Measurements from ENCODE around the gene COQ9. TPM values are rescaled to one million over a fixed set of nuclear protein-coding genes. Genes with fewer than 3 reads are reported as not detected.

Gene COQ9
- total RNA-seq, 2 donors from 2014 or later, result 56.4 to 68.6 TPM

- Histone ChIP-seq H3K4me3 (no peak overlapping the region), H3K27ac (no peak overlapping the region), H3K4me1 (replicated peaks) (no peaks in the 10 kb centered on the region), H3K36me3 (peaks cover 4 to 13% of the 10 kb centered on the region in 2 donors), H3K27me3 (replicated peaks; ENCODE audit: insufficient read depth) (no peaks in the 10 kb centered on the region), H3K9me3 (no peaks in the 10 kb centered on the region)
- intact Hi-C loops (cut with DNase I), result no loop called here
- no peak for DNase-seq (ENCODE audit: low spot score)
- WGBS, result 90% methylated on average over 2 of the region's 2 CpGs
- TF ChIP-seq POLR2A (IDR thresholded peaks at IDR 0.05) (no peak), POLR2AphosphoS5 (IDR thresholded peaks at IDR 0.05) (no peak)
- TF ChIP-seq, protein P1, sequence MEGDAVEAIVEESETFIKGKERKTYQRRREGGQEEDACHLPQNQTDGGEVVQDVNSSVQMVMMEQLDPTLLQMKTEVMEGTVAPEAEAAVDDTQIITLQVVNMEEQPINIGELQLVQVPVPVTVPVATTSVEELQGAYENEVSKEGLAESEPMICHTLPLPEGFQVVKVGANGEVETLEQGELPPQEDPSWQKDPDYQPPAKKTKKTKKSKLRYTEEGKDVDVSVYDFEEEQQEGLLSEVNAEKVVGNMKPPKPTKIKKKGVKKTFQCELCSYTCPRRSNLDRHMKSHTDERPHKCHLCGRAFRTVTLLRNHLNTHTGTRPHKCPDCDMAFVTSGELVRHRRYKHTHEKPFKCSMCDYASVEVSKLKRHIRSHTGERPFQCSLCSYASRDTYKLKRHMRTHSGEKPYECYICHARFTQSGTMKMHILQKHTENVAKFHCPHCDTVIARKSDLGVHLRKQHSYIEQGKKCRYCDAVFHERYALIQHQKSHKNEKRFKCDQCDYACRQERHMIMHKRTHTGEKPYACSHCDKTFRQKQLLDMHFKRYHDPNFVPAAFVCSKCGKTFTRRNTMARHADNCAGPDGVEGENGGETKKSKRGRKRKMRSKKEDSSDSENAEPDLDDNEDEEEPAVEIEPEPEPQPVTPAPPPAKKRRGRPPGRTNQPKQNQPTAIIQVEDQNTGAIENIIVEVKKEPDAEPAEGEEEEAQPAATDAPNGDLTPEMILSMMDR (IDR thresholded peaks at IDR 0.05), result no peak
Measured at GRCh38 chr16:57464523-57464922, 17.2 kb downstream of the COQ9 start.

DNA sequence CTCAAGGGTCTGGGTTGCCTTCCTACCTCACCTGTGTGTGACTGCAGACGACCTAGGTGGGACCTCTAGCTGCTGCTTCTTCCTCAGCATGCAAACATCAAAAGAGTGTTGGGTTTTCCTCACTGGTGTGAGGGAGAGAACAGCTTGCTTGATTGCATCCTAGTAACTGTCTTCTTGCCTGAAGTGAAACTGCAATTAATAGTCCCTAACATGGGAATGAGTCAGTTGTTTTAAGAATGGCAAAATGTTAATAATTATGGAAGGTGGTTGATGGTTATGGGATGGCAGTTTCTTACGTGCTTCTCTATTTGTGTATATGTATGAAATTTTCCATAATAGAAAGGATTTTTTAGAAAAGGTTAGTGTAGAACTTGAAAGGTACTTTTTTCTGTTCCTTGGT, 21.1 kb downstream of the COQ9 start:
- TF ChIP-seq POLR2AphosphoS5 (IDR thresholded peaks at IDR 0.05), result no peak
- no peak for TF ChIP-seq POLR2A (IDR thresholded peaks at IDR 0.05)
- TF ChIP-seq, protein P1 (IDR thresholded peaks at IDR 0.05), result no peak
- Histone ChIP-seq H3K4me3 (no peak overlapping the region), H3K4me1 (replicated peaks) (no peaks in the 10 kb centered on the region), H3K9me3 (no peaks in the 10 kb centered on the region), H3K27ac (no peak overlapping the region), H3K36me3 (peaks cover 4 to 31% of the 10 kb centered on the region in 2 donors), H3K27me3 (replicated peaks; ENCODE audit: insufficient read depth) (no peaks in the 10 kb centered on the region)
- no peak for DNase-seq (ENCODE audit: low spot score)
- 83% methylated on average over 2 of the region's 2 CpGs for WGBS
- intact Hi-C loops (cut with DNase I), result no loop called here

- intact Hi-C loops (cut with DNase I), result no loop called here
Measured at GRCh38 chr16:57469046-57469445, 21.8 kb downstream of the COQ9 start.

DNA sequence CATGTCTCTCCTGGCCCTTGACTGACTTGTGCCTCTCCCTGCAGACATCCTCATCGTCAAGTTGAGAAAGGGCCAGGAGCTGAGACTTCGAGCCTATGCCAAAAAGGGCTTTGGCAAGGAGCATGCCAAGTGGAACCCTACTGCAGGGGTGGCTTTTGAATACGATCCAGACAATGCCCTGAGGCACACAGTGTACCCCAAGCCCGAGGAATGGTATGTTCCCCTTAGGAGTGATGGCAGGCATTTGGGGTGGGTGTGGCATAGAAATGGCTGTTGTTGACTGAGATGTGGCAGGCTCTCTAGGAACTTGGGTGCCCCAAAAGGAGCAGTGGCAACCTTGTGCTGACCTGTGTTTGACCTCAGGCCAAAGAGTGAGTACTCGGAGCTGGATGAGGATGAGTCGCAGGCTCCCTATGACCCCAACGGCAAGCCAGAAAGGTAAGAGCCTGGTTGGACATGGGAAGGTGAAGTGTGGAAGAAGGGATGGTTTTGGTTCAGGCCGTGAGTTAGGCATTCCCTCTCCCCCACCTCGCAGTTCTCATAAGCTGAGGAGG, 22.7 kb downstream of the COQ9 start:
- Histone ChIP-seq H3K27me3 (replicated peaks; ENCODE audit: insufficient read depth) (no peaks in the 10 kb centered on the region), H3K27ac (no peak overlapping the region), H3K36me3 (peaks cover 4 to 31% of the 10 kb centered on the region in 2 donors), H3K4me3 (no peak overlapping the region), H3K4me1 (replicated peaks) (no peaks in the 10 kb centered on the region), H3K9me3 (no peaks in the 10 kb centered on the region)
- no peak for TF ChIP-seq POLR2A (IDR thresholded peaks at IDR 0.05)
- TF ChIP-seq POLR2AphosphoS5 (IDR thresholded peaks at IDR 0.05), result no peak
- TF ChIP-seq, protein P1 (IDR thresholded peaks at IDR 0.05), result no peak
- no peak for DNase-seq (ENCODE audit: low spot score)
- 61% methylated on average over 9 of the region's 9 CpGs for WGBS
- intact Hi-C loops (cut with DNase I), result no loop called here

More at GRCh38 chr16:57469046-57469445, 21.8 kb downstream of the COQ9 start:
- Histone ChIP-seq H3K27ac (no peak overlapping the region), H3K9me3 (no peaks in the 10 kb centered on the region), H3K27me3 (replicated peaks; ENCODE audit: insufficient read depth) (no peaks in the 10 kb centered on the region), H3K36me3 (peaks cover 4 to 31% of the 10 kb centered on the region in 2 donors), H3K4me1 (replicated peaks) (no peaks in the 10 kb centered on the region), H3K4me3 (no peak overlapping the region)
- TF ChIP-seq POLR2AphosphoS5 (IDR thresholded peaks at IDR 0.05) (no peak), POLR2A (IDR thresholded peaks at IDR 0.05) (no peak)
- TF ChIP-seq, protein P1 (IDR thresholded peaks at IDR 0.05), result no peak
- WGBS, result 84% methylated on average over 11 of the region's 11 CpGs
- DNase-seq (ENCODE audit: low spot score), result no peak

- DNase-seq (ENCODE audit: low spot score), result no peak
- H3K27ac ChIP-seq, result no peak overlapping the region
Measured at GRCh38 chr16:57470711-57471110, 23.4 kb downstream of the COQ9 start.

More at GRCh38 chr16:57470711-57471110, 23.4 kb downstream of the COQ9 start:
- peaks cover 4 to 31% of the 10 kb centered on the region in 2 donors for H3K36me3 ChIP-seq
- WGBS, result 32% methylated on average over 6 of the region's 6 CpGs
- no peaks in the 10 kb centered on the region for H3K4me1 ChIP-seq (replicated peaks)
- H3K27me3 ChIP-seq (replicated peaks; ENCODE audit: insufficient read depth), result no peaks in the 10 kb centered on the region
- TF ChIP-seq, protein P1 (IDR thresholded peaks at IDR 0.05), result no peak
- TF ChIP-seq POLR2AphosphoS5 (IDR thresholded peaks at IDR 0.05) (no peak), POLR2A (IDR thresholded peaks at IDR 0.05) (no peak)
- intact Hi-C loops (cut with DNase I), result no loop called here
- H3K9me3 ChIP-seq, result no peaks in the 10 kb centered on the region
- no peak overlapping the region for H3K4me3 ChIP-seq
